ENCODE data around the gene SLC9A8.
"Not testable (repeated sequence)": the region's sequence is repeated elsewhere in the genome, so short reads cannot be mapped to it uniquely, and the experiment has no call there.

The SLC9A8 gene

DNA sequence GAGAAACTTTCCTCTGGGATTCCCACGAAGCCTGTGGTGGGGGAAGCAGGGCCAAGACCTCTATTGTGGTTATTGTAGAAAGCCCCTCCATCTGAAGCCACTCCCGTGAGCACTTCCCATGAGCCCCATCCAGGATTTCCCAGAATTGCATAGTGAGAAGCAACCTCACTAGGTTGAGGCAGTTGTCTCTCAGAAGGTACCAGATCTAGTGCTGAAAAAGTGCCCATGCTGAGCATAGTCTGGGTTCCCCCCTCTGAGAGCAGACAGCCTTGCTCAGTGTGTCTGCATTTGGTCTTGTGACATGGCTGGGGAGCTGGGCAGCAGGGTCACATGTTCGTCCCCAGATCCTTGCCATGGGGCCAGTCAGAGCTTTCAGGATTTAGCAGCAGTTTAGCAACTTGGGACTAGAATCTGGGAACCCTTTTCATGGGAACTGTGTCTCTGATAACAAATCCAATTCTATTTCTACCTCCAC, 38.6 kb downstream of the SLC9A8 start:
- DNase-seq (ENCODE audit: low spot score): no peak

DNA sequence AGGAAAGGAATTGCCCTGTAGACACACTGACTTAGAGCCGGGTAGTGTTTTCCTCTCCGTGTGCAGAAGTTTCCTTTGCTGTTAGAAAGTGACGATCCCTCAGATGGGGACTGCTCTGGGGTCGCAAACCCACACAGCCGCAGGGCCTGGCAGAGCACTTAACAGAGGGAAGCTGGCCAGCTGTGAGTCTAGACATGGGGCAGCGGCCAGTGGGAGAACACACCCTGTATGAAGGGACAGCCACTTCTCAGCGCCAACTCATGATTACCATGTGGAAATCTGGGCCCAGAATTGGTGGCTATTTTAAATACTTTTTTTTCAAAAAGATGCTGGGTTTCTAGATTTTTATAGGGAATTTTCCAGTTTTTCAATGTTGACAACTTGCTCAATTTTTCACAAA, 39.4 kb downstream of the SLC9A8 start:
- DNase-seq (ENCODE audit: low spot score): no peak

DNA sequence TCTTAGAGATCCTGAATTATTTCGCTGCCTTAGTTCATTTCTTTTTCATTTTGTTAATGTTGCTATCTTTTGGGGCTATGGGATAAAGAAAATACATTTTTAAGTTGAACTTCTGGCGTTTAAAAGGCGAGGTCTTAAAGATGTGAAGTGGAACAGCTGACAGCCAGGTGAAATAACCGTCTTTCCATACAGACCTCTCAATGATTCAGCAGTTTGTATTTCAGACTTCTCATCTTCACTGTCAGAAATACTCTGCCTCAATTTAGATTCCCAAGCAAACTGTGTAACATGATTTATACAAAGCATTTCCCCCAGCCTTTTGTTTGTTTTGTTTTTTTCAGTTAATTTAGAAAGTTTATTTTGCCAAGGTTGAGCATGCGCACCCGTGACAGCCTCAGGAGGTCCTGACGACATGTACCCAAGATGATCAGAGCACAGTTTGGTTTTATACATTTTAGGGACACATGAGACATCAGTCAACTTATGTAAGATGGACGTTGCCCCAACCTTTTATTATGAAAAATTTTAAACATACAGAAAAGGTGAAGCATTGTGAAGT, 40.0 kb downstream of the SLC9A8 start:
- no peak for DNase-seq (ENCODE audit: low spot score)

DNA sequence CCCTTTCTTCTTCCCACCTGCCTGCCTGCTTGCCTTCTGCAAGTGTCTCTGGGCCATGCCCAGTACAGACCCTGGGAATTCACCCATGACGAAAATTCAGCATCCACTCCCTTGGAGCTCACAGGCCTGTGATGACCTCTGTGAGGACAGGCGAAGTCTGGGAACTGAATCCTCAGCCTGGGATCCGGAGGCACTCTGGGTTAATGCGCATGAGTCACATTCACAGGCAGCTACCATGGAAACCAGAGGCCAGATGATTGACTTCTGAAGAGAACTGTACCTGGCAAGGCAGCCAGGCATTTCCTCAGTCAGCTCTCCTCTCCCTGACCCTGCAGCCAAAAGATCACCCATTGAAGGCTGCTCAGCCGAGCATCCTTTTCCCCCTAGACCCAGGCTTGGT, 41.0 kb downstream of the SLC9A8 start:
- DNase-seq (ENCODE audit: low spot score): no peak

DNA sequence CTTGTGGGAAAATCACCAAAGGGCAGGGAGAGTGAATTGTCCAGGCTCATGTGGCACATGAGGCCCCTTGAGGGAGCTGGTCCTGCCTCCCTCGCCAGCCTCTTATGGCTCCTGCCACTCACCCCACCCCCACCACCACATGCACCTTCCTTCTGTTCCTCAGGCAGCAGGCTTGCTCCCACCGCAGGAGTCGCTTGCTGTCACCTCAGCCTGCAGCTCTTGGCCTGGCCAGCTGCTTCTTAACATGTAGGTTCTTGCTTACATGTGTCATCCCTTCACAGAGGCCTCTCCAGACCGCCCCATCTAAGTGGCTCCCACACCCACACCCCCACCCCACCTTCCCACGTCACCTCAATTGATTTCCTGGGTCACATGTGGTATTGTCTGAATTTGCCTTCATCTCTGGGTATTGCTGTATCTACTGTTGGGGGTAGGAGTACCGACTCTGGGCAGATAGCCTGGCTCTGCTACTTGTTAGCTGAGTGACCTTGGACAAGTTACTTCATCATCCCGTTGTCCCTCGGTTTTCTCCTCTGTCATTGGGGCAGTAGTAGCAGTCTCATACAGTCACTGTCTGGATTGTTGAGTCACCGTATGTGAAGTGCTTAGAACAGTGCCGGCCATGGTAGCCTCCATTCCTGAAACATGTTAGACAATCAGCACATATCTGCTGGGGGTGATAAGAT, 41.7 kb downstream of the SLC9A8 start:
- DNase-seq (ENCODE audit: low spot score): no peak

DNA sequence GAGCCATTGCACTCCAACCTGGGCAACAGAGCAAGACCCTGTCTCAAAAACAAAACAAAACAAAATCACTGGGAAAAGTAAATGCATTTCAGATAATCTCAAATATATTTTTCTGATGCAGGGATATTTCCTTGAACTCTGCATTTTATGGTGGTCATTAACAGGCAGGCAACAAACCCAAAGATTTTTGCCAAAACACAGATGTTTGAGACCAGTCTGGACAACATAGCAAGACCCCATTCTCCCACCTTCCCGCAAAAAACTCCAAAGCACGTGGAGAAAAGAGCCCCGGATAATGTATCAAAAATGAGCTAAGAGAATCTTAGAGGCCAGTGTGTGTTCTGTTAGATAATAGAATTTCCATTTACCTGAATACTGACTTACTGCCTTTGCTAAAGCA, 44.3 kb downstream of the SLC9A8 start:
- DNase-seq (ENCODE audit: low spot score): no peak

DNA sequence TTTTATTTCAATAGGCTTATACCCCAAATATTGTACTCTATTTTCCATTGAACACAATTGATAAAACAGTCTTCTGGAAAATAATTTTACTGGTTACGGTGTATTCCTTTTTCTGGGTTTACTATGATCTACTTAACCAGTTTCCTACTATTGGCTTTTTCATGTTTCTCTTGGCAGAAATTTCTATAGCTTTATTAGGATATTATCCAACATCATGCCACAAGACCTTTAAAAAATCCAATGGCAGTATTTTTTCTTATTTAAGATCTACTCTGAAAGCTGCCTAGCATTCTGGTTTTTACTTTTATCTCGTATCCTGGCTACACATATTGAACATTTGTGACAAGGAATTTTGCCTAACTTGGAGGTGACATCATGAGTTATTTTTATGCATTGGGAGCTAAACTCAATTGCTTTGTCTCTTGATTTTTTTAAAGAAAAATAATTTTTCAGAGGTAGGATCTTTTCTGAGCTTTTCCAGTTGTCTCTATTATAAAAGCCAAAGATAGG, 45.5 kb downstream of the SLC9A8 start:
- DNase-seq (ENCODE audit: low spot score): no peak

DNA sequence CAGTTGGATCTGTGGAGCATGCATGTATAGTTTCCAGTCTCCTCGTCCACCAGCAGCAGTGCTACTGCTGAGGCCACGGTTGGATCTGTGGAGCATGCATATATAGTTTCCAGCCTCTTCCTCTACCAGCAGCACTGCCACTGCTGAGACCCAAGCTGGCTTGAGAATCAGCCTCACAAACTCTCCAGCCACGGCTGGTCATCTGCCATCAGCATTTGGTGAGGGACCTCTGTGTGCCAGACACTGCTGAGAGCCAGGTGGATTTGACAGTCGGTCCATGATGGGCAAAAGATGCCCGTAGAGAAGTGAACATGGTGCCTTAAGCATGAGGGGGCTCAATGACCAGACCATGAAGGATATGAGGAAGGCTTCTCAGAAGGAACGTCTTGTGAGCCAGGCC, 46.4 kb downstream of the SLC9A8 start:
- no peak for DNase-seq (ENCODE audit: low spot score)

DNA sequence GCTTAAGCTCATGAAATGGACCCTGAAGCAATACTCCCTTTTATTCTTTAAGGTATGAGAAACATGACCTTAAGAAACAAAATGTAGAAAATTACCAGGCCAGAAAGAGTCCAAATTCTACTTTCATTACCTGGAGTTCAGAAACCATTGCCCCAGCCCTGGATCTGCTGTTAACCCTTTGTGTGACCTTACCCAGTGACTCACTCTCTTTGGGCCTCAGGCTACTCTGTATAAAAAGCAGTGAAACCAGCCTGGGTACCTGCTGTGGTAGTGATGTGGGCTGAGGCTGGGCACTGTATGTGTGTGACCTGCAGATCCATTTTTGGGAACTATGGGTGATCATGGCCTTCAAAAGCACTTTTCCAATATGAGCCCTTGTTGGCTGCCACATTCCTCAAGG, 47.2 kb downstream of the SLC9A8 start:
- DNase-seq (ENCODE audit: low spot score): no peak

DNA sequence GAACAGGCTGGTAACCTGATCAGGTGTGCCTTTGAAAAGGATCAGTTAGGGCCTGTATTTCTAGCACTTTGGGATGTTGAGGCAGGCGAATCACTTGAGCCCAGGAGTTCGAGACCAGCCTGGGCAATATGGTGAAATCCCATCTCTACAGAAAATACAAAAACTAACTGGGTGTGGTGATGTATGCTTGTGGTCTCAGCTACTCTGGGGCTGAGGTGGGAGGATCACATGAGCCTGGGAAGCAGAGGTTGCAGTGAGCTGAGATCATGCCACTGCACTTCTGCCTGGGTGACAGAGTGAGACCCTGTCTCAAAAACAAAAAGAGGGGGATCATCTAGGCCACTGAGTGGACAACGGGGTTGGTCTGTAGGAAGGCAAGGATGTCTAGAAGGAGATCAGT, 48.6 kb downstream of the SLC9A8 start:
- not testable (repeated sequence) for DNase-seq (ENCODE audit: low spot score)

DNA sequence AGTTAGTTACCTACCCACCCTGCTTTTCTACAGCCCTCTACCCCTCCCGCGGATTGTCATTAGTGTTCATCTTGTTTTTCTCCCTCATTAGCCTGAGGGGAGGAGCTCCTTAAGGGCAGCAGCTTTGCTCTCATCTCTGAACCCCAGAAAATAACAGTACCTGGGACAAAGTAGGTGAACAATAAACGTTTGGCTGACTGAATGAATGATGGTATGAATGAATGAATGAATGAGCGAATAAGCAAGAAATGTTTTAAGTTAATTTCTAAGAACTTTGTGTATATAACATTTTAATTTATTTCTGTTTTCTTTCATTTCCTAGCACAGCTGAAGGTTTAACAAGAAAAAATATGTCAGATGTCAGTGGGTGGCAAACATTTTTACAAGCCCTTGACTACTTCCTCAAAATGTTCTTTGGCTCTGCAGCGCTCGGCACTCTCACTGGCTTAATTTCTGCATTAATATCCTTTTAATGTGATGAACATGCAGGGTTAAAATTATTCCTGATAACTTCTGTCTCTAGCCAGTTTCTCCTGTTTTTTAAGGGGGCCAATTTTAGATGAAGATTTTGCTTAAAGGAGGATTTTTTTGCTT, 50.1 kb downstream of the SLC9A8 start:
- no peak for DNase-seq (ENCODE audit: low spot score)

DNA sequence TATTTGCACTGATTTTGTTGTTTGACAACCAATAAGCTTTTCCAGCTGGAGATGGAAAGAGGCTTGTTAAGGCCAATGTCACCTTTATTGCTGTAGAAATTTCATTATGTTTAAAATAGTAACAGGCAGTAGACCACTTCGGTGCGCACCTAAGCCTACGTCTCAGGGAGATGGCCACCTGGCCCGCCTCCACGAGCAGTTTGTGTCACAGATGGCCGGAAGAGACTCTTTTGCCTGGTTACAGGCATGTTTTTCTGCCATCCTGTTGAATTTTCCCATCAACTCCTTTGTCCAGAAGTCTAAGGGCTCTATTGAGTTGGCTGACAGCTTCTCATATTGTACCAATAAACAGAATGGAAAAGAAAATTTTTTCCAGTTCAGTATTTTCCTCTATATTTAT, 51.0 kb downstream of the SLC9A8 start:
- no peak for DNase-seq (ENCODE audit: low spot score)

DNA sequence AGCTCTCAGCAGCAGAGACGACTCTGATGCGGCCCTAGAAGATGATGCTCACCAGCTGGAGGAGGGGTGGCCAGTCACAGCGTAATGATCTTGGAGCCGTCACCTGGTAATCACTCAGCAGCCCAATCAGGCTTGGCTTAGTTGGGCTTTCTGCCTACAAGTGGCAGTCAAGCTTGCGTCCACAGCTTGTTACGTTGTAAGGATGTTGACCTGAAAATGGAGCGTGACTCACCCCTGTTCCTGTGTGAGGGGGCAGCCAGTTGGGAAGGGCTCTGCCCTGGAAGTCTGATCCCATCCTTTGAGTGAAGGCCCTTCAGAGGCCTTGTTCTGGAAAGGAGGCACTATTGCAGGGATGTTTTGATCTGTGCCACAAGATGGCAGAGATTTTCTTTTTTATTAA, 52.9 kb downstream of the SLC9A8 start:
- DNase-seq (ENCODE audit: low spot score): no peak

DNA sequence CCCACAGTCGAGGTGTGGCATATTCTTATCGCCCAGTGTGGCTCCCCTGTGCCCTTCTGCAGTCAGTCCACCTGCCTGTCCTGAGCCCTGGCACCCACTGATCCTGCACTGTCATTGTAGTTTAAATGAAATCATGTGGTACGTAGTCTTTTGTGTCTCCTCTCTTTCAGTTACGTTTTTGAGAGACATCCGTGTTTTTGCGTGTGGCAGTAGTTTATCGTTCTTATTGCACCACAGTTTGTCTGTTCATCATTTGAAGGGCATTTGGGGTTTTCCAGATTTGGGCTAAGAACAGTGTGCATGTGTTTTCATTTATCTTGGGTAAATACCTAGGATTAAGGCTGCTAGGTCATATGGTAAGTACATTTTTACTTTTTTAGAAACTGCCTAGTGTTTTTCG, 53.4 kb downstream of the SLC9A8 start:
- no peak for DNase-seq (ENCODE audit: low spot score)

DNA sequence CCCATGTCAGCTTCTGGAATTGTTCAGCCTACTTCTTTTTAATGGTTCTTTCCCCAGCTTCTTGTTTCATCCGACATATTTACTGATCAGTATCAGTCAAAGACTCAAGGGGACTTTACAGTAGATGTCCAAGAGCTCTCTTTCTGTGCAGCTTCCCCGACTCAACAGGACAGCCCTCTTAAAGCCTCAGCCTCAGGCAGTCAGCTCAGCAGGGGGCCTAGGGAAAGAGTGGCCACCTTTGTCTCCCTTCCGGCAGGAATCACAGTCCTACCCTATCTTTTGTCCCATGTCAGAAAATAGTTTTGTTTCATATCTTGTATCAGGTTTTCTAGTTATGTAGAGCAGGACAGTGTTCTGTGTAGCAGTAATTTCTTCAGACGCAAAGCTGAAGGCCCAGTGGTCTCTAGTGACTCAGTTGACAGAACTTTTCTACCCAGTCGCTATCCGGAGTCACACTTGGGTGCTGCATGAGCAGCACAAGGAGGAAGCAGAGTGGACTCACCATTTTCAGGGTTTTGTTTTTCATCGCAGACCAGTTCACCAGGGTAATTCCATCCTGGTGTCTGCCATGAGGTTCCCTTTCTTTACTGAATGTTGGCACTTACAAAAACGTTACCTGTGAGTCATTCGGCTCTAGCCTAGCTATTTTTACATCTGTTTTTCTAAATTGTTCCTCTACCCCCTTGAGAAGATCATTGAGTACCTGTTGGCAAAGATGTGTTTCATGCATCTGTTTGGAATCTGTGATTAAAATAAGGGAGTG, 55.0 kb downstream of the SLC9A8 start:
- DNase-seq (ENCODE audit: low spot score): no peak

DNA sequence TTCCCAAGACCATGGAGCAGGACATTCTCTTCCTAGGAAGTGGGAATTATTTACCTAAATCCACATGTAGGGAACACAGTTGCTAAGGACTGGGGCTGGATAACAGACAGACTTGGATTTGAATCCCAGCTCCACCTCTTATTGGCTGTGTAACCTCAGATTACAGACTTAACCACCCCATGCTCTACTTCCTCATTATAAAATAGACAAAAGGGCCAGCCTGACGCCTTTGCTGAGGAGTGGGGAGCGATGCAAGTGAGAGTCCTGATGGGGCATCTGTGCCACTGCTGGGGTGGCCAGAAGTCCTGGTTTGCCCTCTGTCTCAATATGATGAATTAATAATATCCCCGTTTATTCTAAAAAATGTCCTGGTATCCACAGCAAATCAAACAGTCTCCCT, 55.9 kb downstream of the SLC9A8 start:
- no peak for DNase-seq (ENCODE audit: low spot score)

DNA sequence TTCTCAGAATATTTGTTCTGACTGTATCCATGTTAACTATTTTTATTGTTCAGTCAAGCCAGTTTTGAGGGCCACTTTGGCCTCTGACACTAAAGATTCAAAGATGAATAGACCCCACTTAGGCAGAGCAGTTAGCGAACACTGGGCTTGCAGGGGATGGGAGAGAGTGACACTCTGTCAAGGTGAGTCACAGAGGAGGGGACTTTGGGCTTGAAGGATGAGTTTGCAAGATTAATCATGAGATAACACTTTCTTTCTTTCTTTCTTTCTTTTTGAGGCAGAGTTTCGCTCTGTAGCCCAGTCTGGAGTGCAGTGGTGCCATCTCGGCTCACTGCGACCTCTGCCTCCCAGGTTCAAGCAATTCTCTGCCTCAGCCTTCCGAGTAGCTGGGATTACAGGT, 56.3 kb downstream of the SLC9A8 start:
- no peak for DNase-seq (ENCODE audit: low spot score)

DNA sequence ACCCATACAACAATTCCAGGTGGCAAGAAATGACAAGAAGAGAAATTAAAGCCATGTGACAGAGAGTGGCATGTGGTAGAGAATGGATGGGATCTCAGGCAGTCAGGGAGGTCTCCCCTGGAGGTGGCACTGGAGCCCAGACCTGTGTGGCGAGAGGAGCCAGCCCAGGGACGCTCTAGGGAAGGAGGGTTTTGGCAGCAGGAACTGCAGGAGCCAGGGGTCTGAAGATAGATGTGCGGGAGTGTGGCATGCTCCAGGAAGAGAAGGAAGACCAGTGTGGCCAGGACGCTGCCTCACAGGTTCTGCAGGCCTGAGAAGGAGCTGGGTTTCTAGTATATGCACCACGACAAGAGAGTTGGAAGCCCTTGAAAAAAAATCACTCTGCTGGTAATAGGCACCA, 57.6 kb downstream of the SLC9A8 start:
- DNase-seq (ENCODE audit: low spot score): no peak

DNA sequence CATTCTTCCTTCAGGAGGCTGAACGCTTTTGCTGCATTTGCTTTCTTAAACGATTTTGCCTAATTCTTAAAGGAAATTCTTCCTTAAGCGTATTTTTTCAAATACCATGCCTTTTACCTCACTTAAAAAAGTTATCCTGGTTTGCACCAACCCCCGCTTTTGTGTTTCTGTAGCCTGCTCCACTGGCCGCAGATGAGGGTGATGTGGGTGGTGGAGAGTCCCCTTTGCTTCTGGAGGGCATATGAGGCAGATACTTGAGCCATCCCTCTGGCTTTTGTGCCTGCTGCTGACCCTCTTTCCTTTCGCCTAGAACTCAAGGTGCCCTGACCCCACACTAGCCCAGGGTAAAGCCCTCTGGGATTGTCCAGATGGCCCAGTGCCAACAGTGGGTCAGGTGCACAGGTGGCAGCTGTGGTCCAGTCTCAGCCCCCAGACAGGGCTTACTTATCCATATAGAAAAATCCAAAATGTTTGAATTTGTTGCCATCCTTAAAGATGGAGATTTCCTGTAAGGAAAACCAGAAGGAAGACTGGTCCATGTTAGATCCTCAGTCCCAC, 58.8 kb downstream of the SLC9A8 start:
- no peak for DNase-seq (ENCODE audit: low spot score)

DNA sequence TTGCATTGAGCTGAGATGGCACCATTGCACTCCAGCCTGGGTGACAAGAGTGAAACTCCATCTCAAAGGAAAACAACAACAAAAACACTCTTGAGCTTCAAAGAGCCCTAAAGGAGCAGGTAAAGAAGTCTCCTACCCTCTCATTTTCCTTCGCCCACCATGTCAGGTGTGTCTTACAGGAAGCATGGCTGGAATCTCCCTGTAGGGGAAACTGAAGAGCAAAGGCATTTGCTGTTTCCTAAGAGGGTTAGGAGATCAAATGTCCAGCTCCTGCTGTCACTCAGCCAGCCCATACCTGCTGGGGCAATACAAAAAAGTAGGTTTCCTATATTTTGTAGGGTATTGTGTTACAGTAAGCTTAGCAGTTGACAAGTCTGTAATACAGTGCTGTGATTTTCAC, 59.4 kb downstream of the SLC9A8 start:
- DNase-seq (ENCODE audit: low spot score): no peak

DNA sequence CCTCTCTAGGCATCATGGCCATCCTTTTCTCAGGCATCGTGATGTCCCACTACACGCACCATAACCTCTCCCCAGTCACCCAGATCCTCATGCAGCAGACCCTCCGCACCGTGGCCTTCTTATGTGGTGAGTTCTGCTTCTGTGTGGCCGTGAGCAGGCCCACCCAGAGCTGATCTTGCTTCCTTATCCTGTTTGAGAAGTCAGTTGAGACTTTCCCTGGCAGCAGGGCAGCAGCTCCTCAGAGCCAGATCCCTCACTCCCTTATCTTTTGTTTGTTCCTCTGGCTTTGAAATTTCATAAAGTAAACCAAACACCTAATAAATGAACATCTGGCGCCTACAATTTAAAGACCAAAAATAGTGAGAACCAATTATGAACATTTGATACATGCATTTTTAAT, 62.1 kb downstream of the SLC9A8 start:
- DNase-seq (ENCODE audit: low spot score): no peak

DNA sequence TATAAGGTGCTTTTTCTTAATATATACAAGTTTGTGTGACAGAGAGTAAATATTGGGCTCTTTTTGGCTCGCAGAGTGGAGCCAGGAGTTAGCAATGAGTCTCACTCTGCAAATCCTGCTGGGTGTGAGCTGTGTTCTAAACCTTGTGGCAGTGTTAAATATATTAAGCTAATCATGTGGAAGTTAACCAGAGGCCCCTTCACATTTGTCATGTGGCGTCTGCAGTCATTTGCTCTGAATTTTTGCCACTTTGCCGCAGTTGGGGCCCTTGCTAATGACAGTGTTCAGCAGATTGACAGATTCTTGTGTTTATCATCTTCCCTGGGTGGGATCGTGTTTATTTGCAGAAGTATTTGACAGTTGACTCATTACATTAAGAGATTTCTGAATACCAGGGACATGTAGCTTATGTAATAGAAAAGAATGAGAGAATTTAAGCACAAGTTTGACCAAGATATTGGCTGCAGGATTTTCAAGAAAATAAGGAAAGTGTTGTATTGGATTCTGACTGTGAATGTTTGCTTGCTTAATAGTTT, 64.8 kb downstream of the SLC9A8 start:
- DNase-seq (ENCODE audit: low spot score): no peak

Measured in CD4-positive, alpha-beta T cell treated with Interleukin-15 for 4 hours (primary cell).